Measurements from ENCODE around the gene GSTM4.

Gene GSTM4

DNA sequence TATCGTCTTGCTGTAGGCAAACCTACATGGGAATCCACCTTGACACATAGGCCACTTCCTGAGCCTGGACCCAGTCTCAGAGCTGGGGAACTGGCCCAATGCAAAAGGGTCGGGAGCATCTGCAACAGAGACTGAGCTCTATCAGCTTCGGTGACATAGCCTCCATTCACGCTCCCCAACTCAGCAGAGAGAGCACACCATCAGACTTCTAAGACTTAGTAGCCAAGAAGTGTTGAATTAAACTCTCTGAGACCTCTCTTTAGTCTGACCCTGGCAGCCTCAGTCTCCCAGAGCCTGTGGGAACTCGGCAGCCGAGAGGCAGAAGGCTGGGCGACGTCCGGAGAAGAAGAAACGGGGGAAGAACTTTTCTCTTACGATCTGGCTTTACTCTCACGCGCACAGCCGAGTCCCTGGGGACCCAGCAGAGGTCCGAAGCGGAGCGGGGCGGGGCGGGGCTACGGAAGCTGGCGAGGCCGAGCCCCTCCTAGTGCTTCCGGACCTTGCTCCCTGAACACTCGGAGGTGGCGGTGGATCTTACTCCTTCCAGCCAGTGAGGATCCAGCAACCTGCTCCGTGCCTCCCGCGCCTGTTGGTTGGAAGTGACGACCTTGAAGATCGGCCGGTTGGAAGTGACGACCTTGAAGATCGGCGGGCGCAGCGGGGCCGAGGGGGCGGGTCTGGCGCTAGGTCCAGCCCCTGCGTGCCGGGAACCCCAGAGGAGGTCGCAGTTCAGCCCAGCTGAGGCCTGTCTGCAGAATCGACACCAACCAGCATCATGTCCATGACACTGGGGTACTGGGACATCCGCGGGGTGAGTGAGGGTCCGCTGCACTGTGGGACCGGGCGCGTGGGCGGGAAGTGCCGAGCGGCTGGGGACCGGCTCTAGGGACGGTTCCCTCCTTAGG is at the start of gene GSTM4:
GSTM4 (plus strand) TSS at position 485 of the 905 bp plus-strand sequence; CDS start at position 776, 291 bp downstream.
- peak; percentile 23 to 51 for DNase-seq

DNA sequence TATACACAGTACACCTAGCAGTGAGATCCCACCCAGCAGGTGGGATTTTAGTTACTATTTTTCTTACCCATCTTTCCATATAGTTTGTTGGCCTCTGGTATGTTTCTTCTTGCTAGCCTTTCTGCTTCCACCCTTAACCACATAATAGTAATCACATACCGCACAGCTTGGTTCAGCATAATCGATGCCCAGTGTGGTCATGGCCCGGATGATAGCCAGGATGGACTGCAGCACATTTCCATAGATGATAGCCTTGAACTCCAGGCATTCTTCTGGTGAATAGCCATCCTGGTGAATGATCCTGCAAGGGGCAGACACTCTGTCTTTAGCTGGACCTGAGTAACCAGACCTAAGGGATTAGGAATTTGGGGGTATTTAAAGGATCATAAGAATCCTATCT is 46.0 kb upstream of the GSTM4 start:
- no peak for DNase-seq

DNA sequence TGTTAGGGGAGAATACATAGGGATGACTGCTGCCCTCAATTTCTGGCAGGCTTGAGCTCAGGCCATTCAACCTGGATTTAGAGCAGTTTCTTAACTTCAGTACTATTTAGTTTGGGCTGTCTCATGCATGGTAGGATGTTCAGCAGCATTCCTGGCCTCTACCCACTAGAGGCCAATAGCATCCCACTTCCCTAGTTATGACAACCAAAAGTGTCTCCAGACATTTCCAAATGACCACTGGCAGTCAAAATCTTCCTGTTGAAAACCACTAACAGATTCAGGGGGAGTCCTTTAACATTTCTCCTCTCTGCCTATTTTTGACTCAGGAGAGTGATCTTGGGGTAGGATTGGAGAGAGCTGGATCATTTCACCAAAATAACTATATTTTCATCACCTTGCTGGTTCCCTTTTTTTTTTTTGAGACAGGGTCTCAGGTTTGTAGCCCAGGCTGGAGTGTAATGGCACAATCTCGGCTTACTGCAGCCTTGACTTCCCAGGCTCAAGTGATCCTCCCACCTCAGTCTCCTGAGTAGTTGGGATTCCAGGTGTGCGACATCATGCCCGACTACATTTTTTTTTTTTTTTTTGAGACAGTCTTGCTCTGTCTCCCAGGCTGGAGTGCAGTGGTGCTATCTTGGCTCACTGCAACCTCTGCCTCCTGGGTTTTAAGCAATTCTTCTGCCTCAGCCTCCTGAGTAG is 45.1 kb upstream of the GSTM4 start:
- no peak for DNase-seq

DNA sequence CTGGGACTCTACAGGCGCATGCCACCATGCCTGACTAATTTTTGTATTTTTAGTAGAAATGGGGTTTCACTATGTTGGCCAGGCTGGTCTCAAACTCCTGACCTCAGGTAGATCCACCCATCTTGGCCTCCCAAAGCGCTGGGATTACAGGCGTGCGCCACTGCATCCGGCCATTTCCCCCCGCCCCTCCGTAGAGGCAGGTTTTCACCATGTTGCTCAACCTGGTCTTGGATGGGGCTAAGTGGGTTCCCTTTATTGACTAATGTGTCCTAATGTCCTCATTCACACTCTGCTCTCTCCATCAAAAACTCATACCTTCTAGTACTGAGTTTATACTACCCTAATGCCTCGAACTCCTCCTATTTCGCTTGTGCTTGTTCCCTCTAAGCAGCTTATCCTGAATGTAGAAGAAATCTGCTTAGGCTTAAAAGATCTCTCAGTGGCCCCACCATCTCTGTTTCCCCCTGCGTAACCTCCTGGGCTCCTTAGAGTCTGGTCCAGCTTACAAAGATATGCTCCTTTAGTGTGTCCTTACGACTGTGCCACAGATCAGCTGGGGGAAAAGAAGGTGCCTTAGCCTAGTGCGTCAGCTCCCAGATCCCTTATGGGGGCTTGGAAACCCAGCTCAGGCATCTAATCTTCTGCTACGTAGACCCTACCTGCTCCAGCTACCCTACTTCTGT is 44.5 kb upstream of the GSTM4 start:
- no peak for DNase-seq

DNA sequence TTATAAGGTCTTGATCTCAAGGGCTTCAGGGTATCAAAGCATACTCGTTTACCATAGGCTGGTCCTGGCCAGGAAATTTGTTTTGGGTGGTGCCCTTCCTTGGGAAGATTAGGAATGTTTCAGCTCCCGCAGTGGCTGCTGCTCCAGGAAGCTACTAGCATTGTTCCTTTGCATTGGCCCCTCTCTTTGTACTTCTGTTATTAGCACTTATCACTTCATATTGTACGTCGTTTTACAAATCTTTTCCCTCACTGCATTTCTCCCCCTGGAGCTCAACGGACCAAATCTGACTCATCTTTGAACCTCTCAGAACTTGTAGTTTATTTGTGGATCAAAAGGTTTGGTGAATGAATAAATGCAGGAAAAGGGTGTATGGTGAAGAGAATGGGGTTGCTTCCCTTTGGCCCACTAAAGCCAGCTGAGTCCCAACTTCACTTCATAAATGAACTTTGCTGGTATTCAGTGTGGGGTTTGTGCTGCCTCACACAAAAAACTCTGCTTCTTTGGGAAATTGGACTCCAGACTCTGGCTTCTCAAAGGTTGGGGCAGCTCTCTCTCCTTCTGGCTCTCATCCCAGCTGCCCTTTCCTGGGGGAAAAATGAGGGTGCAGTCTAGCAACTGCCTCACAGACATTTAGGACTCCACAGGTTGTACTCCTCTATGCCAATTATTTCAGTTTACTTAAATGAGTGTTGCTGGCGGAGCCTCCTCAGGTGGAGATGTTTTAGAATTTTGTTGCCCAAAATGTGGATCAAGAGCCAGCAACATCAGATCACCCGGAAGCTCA is 42.3 kb upstream of the GSTM4 start:
- DNase-seq, result no peak

DNA sequence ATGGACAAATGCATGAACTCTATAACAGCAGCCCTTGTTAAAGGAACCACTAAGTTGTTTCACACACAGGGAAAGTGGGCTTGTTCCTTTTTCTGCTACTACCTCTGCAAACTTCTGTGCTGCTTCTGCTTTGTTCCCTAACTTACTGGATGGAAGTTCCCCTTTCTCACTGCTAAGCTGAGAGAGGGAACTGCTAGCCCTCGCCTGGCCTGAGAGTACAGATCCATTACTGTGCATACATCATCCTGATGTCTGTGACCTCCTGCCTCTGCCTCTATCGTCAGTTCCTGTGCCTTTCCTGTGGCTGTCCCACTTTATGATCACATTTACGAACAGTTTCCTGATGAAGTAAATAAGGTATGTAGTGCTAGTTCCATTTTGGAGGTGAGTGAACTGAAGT is 40.0 kb upstream of the GSTM4 start:
- DNase-seq, result no peak

DNA sequence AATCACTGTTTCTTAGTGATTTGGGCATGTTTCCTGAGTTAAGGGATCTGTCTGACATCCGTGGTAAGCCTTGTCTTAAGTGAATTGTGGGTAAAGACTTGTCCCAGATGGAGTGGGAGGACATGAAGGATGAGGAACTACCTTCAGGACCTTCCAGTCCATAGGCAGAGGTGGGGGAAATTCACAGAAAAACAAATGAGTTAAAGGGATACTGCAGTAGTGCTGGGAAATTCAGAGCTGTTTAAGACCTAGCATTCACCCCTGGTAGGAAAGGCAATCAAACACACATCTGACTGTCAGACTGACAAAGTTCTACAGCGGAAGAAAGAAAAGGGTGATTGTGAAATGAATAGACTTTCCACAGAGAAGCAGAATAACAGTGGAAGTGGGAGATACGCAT is 39.5 kb upstream of the GSTM4 start:
- no peak for DNase-seq

DNA sequence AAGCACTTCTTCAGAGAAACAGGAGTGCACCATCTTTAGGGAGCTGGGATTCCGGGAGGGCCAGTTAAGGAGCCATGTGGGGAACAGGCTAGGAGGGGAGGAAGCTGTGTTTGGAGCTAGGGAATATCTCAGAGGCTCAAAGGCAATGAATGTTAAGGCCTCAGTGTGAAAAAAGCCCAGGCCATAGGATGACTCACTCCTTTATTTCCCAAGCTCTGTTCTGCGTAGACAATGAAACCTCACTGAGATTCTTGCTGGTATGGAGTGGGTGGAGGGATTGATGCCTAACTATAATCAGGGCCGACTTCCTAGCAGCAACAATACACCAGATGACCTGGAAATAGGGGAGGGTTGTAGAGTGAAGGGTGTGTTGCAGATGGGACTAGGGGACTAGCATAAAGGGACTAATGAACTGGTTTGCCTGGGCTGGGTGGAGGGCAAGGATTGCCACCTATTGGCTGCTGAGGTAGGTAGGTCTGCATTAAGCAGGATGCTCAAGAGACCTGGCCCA is 38.6 kb upstream of the GSTM4 start:
- DNase-seq, result no peak

DNA sequence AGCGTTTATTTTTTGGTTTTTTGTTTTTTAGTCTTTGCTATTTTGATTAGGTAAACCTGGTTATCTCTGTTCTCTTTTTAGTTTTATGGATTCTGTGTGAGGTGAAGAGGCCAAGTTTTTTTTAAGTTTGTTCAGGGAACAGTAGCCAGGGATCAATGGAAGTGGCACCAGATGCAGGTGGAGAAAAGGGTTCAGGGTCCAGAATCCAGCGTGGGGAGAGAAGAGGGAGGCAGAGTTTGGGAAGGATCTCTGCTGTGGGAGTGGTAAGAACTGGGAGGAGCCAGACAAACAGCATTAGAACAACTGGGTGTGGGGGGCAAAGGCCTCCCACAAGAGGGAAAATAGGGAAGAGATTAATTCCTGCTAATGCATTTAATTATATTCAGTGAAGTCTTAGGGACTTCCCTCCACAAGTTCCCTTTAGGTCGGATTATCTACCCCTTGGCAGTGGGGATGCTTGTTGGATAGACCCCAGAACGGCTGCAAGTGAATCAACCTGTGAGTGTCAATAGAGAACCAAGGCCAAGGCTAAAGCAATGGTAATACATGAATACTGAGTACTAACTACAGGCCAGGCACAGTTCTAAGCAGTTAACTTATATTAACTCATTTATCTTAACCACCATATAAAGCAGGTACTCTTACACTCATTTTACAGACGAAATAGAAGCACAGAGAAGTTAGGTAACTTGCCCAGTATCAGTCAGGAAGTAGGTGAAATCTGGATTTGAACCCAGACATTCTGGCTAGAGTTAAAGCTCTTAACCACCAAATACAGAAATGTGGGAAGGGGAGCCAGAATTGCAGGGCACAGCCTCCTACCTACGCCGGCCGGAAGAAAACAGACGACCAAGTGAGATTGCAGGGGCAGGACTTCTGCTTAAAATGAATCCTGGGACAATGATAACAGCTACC is 37.0 kb upstream of the GSTM4 start:
- DNase-seq, result no peak

DNA sequence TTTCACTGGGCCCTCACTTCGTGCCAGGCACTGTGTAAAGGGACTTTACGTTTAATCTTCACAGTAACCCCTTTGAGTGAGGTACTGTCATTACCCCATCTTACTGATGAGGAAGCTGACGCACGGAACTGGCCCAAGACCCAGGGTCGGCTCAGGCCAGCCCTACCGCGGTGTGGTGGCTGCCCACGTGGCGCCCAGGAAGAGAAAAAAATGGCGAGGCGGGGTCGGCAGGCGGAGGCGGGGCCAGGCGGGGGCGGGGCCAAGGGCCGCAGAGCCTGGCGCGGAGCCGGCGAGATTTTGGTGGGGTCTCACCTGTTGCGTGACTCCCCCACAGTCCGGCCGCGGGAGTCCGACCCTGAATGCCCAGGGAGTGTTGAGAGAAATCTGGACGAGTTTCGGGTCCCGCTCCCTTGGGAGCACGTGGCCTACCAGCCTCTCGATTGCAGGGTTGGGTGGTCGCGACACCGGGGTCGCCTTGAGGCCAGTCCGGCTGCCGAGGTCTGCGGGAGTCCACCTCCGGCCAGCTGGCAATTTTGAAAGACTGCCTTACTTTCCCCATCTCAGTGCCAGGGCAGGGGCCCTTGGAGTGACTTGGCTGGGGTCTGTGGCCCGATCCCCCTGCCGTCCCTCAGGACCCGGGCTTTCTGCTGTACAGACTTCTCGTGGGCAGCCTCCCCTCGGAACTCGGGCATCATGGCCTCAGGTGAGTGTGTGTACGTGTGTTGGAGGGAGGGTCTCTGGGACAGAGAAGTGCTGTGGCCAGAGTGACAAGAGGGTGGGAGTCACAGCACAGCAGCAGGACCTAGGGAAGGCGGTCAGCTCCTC is 36.1 kb upstream of the GSTM4 start, which contains the start of the genes AMPD2 and GNAT2:
AMPD2 (plus strand) TSS at position 262 of the 825 bp plus-strand sequence. CDS start 1,339 bp downstream, outside the sequence.
GNAT2 (minus strand) TSS at position 41 of the 825 bp plus-strand sequence. CDS start 6,746 bp downstream, outside the sequence.
- peak in 1 of 2 experiments; percentile 10 for DNase-seq

DNA sequence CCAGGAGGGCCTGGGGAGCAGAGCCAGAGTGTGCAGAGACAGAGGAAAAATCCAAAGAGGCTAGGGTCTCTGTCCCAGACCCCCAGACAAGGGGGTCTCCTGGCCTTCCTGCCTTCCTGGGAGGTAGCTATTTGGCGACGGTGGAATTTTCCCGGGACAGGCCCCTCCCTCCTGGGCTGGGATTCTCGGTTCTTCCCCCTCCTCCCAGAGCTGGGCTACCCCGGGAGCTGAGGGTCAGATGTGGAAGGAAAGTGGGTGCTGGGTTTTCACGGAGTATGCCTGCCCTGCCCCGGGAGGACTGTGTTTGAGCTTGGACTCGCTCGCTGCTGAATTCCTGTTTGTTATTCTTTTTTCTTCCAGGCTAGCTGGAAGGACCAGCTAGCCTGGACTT is 35.5 kb upstream of the GSTM4 start:
- DNase-seq, result no peak

DNA sequence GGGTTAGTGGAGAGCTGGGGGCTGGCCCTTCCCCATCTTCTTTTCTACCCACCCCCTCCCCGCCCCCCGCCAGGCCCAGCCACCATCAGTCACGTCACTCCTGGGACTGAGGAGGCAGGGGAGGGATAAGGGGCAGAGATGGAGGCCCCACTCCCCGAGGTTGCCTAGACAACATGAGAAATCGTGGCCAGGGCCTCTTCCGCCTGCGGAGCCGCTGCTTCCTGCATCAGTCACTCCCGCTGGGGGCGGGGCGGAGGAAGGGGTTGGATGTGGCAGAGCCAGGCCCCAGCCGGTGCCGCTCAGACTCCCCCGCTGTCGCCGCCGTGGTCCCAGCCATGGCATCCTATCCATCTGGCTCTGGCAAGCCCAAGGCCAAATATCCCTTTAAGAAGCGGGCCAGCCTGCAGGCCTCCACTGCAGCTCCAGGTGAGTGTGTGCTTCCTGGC is 35.0 kb upstream of the GSTM4 start:
- peak; percentile 39 to 67 for DNase-seq

DNA sequence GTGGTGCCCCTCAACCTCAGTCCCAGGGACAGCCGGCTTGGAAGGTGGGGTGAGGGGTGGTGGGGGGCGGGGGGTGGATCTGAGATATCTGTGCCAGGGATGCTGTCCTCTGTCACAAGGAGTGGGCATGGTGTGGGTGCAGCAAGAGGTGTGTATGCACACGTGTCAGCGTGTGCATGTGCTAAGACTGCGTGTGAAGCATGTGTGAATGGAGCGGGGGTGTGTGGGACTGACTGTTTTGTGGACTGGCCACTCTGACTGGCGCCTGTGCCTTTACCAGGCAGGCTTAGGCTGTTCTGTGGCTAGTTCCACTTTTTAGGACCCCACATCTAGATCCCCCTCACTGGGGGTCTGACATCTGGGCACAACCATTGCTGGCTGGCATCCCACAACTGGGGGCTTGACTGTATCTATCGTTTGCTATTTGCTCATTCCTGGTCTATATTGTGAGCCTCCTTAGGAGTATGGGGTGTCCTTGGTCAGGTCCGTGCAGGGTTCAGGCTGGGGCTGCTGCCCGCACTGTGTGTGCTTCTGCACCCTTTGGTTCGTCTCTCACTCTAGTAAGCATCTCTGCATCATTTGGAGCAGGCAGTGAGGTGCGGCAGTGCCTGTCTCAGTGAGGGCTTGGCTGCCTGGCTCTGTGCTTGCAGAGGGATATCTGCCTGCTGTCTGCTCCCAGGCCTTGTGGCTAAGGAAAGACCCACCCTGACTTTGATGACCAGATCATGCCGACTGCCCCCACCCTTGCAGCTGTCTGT is 34.3 kb upstream of the GSTM4 start:
- DNase-seq, result no peak

DNA sequence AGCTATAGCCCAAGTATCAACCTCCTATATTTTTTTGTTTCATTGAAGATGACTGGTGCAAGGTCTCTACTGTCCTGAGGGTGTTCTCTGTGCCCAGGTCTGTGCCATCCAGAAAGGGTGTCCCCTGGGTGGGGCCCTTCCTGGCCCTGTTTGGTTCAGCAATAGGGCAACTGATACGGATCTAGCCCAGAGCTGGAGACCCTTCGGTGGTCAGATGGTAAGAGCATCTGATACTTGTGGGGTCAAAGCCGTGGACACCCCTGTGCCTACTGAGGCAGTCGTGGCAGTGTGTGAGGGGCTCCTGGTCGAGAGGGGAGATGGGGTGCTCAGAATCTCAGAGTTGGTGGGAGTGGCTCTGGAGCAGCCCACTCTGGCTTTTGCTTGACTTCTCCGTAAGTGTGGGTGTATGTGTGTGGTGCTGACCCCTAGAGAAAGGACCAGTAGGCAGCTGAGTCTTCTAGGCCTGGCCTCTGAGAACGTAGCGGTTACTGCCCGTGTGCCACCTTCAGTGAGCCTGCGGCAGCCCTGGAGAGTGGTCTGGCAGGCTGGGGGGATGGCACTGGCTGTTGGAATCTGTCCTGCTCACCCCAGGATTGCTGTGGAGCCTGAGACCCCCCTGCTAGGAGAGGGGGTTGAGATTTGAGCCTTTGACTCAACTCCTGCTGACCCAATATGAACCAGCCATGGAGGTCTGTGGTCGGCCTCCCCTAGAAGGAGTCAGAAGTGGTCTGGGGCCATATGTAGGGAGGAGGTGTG is 33.6 kb upstream of the GSTM4 start:
- no peak for DNase-seq

DNA sequence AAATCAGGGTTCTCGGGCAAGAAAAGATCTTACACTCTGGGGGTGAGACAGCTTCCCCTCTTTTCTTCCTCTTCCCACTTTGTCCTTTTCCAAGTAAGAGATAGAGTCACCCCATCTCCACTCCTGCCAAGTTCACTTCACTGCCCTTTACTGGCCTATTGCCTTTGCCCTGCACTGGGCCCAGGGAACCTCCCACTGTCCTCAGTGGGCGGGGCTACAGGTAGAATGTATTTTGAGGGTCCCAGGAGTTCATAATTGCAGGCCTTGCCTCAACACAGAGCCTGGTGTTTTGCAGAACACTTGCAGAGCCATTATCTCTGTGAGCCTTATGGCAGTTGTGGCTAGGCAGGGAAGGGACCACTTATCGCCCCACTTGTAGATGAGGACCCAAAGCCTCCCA is 33.0 kb upstream of the GSTM4 start:
- no peak for DNase-seq

DNA sequence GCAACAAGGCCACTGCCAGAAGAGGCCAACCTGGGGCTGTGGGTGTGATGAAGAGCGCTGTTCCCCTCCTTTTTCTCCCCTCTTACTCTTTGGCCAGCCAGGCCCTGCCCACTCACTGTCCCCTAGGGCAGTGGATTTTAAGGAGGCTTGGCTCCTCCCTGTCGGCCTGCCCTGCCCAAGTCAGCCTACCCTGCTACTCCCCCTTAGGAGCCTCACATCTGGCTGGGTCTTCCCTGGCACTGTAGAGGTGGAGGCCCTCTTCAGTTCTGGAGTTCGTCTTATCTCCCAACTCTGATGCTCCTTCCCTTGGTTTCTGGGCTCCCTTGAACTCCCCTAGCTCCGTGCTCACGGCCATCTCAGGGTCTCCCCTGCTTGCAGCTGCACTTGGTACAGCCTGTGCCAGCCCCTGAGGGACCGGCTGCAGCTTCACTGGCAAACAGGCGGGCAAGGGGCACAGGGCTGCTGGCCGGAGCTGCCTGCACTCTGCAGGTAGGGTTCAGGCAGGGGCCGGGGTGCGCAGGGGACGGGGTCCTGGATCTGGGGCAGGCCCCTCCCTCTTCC is 32.2 kb upstream of the GSTM4 start:
- DNase-seq, result no peak

DNA sequence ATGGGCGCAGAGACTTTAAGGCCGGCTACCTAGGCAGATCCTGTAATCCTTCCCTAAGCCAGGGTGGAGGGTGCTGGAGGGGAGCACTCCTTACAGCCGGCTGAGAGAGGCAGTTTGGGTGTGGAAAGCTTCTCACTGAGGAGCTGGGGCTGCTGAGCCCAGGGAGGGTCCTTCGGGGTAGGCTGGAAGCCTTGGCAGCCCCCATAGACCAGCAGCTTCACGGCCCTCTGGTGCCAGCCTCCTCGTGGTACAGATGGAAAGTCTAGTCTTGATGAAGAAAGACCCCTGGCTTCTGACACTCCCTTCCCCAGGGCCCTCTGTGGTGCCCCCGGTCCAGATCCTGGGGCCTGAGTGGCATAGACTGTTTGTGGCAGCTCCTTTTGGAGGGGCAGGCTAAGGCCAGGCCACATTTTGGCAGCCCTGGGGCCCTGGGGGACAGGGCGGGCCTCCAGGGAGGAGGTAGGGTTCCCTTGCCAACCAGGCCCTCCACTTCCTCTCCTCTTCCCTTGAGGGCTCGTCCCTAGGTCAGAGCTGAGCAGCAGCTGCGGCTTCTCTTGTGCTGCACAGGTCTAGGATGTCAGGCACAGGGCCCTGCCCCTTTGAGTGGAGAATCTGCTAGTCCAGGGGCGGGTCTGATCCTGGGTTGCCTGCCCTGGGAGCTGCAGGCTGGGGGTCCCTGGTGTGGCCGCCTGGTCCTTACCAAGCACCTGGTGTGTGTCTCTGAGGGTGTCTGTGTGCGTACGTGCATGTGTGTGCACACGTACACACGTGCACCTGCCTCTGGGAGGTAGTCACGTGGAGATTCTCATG is 31.5 kb upstream of the GSTM4 start:
- peak; percentile 18 to 39 for DNase-seq

All from NCI-H187 (cell line).